ENCODE data around the gene UCN2.

UCN2 gene

DNA sequence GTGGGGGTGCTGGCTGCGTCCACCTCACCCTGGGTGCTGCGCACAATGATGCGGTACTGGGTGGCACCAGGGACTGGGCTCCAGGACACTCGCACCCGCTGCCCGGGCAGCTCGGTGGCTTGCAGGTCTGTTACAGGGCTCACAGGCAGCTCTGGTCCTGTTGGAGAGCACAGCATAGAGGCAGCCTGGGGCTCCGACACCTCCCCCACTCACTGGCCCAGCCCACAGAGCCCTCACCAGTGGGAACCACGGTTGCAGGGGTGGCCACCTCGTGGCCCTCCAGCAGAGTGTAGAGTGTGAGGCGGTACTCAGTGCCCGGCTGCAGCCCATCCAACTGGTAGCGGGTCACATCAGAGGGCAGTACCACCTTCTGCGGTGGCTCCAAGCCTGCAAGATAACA lies 27.9 kb upstream of the UCN2 start:
- DNase-seq (ENCODE audit: low read depth): no peak

- no peak for DNase-seq (ENCODE audit: low read depth)
Measured at GRCh38 chr3:48588230-48588629, 24.6 kb upstream of the UCN2 start.

GRCh38 chr3:48587686-48588085 lies 24.1 kb upstream of the UCN2 start:
- no peak for DNase-seq (ENCODE audit: low read depth)

DNA sequence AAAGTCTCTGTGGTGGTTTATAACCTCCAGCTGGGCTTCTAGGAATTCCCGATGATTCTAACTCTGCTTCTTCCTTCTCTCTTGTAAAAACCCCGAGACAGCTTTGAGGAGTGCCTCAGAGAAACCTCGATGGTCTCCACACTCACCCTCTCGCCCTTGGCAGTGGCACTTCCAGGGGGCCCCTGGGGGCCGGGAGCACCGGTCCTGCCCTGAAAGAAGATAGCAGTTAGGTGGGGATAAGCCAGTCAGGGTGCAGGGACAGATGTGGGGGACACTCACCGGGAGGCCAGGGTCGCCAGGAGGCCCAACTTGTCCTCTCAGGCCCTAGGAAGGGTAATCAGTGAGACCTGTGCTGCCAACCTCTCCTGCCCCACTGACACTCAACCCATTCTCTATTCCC lies 21.8 kb upstream of the UCN2 start:
- no peak for DNase-seq (ENCODE audit: low read depth)

DNA sequence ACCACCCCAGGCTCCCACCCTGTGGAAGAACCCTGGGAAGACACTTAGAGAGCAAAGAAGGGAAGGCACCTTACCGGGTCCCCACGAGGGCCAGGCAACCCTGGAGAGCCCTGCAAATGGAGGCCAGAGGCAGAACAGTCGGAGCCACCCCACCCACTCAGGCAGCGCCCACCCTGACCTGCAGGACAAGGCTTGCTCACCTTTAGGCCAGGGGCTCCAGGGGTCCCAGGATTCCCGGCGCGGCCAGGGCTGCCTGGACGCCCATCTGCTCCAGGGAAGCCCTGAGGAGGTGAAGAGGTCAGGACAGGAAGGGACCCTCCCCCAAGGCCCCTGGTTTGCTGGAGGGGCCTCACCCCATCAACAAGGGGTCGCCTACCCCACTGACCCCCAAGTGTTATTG lies 21.3 kb upstream of the UCN2 start:
- DNase-seq (ENCODE audit: low read depth): no peak

- no peak for DNase-seq (ENCODE audit: low read depth)
Measured at GRCh38 chr3:48581621-48582481, 18.3 kb upstream of the UCN2 start.

- no peak for DNase-seq (ENCODE audit: low read depth)
Measured at GRCh38 chr3:48576647-48577046, 13.1 kb upstream of the UCN2 start.

GRCh38 chr3:48575366-48575765 lies 11.8 kb upstream of the UCN2 start:
- DNase-seq (ENCODE audit: low read depth): no peak

GRCh38 chr3:48573973-48574585 lies 10.5 kb upstream of the UCN2 start:
- DNase-seq (ENCODE audit: low read depth): no peak

- DNase-seq (ENCODE audit: low read depth): no peak
Measured at GRCh38 chr3:48572517-48572916, 8.9 kb upstream of the UCN2 start.

DNA sequence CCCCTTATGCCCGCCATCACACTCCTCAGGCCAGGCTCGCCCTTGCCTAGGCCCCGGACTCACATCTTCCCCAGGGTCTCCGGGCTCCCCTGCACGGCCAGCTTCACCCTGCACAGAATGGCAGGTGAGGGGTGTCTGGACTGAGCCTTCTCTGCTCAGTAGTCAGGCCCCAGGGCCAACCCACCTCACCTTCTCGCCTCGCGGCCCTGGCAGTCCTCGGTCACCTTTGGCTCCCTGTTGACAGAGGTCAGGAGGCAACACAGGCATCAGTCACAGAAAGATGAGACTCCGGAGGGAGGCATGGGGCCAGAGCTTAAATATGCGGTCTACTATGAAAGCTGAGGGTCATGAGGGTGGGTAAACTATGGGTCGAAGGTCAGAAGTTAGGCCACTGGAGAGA lies 8.4 kb upstream of the UCN2 start:
- no peak for DNase-seq (ENCODE audit: low read depth)

DNA sequence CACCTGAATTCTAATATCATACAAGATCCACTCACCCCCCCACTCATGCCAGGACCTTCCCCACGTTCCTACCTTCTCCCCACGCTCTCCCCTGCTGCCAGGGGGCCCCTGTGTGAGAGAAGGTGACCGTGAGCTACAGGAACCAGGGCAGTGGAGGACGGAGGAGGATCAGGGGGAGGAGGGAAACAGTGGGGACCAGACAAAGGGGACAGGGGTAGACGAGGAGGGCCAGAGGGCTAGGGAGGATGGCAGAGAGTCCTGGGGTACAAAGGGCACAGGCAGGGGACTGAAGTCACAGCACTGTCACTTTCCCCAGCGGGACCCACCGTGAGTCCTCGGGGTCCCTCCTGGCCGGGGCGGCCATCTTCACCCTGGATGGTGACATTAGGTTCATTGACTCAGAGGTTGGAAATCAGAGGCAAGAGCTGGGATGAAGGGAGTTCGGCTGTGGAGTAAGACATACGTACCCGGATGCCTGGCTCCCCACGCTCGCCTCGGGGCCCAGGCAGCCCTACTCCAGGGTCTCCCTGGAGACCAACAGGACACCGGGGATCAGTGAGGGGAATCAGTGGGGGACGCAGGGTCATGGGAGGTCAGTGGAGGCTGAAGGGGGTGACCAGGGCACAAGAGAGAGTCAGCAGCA lies 6.3 kb upstream of the UCN2 start:
- no peak for DNase-seq (ENCODE audit: low read depth)

- DNase-seq (ENCODE audit: low read depth): no peak
Measured at GRCh38 chr3:48569400-48569799, 5.8 kb upstream of the UCN2 start.

DNA sequence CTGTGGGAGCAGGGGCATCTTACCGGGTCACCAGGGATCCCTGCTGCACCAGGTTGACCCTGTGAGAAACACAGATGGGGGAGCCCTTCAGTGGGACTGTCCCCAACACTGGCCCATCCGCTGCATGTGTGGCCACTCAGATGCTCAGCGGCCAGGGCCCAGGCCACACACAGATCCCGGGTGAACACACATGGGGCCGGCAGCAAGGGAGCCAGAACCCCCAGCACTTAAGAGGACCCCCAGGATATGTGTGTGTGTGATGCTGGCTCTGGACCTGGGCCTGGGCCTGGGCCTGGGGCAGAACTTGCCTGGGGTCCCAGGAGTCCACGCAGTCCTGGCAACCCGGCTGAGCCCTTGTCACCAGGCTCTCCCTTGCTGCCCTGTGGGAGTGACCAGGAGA lies 4.9 kb upstream of the UCN2 start:
- no peak for DNase-seq (ENCODE audit: low read depth)

DNA sequence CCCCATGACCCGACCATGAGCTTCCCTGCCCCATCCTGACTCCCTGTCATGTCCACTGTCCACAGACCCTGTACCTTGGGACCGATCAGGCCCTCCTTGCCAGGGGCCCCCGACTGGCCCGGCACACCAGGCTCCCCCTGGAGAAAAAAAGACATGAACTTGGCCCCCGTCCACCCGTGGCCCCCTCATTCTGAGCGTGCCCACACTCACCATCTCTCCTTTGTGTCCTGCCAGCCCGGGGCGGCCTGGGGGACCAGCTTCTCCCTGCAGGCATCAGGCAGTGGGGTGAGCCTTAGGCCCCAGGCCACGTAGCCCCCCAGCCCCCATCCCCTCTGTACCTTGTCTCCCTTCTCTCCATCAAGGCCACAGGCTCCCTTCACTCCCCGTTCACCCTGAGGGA lies 3.9 kb upstream of the UCN2 start:
- no peak for DNase-seq (ENCODE audit: low read depth)

- DNase-seq (ENCODE audit: low read depth): no peak
Measured at GRCh38 chr3:48567090-48567489, 3.5 kb upstream of the UCN2 start.

DNA sequence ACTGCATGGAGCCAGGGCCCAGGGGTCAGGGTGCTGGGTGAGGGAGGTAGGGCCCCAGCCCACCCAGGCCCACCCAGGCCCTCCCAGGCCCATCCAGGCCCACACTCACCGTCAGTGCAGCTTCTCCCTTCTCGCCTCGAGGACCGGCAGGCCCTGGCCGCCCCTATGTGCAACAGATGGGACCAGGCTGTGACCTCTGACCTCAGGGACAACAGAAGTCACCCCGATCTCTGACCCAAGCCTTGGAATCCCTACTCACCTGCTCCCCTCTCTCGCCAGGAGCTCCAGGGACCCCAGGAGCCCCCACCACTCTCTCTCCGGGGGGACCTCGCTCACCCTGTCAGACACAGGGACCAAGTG lies 2.8 kb upstream of the UCN2 start:
- DNase-seq (ENCODE audit: low read depth): no peak

DNA sequence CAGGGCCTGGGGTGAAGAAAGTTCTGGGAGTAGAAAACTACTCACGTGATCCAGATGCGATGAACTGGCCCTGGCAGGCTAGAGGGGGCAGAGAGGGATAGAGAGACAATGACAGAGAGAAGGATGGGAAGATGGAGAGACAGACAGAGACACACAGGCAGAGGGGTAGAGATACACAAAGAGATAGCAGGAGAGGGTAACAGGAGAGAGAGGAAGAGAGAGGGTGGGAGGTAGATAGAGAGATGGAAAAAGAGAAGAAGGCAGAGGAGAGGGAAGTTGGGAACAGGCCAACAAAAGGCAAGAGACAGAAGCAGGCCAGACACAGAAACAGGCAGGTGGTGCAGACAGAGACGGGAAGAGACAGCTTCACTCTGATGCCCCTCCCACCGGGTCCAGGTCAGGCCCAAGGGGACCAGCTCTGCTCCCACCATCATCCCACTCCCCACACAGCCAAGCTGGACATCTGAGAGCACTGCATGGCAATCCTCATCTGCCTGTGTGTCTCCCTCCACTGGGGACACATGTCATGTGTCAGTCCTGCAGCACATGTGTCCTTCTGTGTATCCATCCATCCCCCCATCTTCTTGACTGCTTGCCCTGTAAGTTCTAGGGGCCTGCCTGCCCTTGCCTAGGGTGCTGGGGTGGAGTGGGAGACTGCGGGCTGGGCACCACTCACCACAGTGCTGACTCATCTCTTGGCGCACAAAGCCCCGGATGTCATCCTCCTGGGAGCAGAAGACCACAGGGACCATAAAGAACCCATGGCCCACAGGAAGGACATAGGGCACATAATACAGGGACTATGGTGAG lies 2.2 kb upstream of the UCN2 start:
- DNase-seq (ENCODE audit: low read depth): no peak

GRCh38 chr3:48565186-48565585 lies 1.6 kb upstream of the UCN2 start:
- DNase-seq (ENCODE audit: low read depth): no peak

GRCh38 chr3:48564667-48565066 lies 1.1 kb upstream of the UCN2 start:
- DNase-seq (ENCODE audit: low read depth): no peak

GRCh38 chr3:48564022-48564421 lies 441 bp upstream of the UCN2 start:
- DNase-seq (ENCODE audit: low read depth): no peak

GRCh38 chr3:48562367-48563095 lies 1.1 kb downstream of the UCN2 start:
- no peak for DNase-seq (ENCODE audit: low read depth)

All from CMK (cell line).